GM12864 (cell line): ENCODE measurements around the gene RAB40C.
A peak's percentile ranks its signal among the peaks of the same experiment; 100 is the strongest.
"Not testable (repeated sequence)": the region's sequence is repeated elsewhere in the genome, so short reads cannot be mapped to it uniquely, and the experiment has no call there.

Source experiments
- DNase-seq: peaks from one replicate; pipeline ENCODE4 v3.0.0-alpha.2; 2011; ENCODE audit warnings: low read depth
- H3K4me3 ChIP-seq: 2 replicates; pipeline ENCODE4 v1.5.1; 2011; ENCODE audit warnings: mild to moderate bottlenecking, low read depth, low read length, control low read depth
- TF ChIP-seq, protein P1 (sequence below): IDR thresholded peaks from 2 replicates; pipeline ENCODE4 v1.5.1; 2011; ENCODE audit warnings: low read depth, mild to moderate bottlenecking, moderate library complexity, low read length, control low read depth, inconsistent platforms; ENCODE audit errors: missing control alignments

RAB40C gene

DNA sequence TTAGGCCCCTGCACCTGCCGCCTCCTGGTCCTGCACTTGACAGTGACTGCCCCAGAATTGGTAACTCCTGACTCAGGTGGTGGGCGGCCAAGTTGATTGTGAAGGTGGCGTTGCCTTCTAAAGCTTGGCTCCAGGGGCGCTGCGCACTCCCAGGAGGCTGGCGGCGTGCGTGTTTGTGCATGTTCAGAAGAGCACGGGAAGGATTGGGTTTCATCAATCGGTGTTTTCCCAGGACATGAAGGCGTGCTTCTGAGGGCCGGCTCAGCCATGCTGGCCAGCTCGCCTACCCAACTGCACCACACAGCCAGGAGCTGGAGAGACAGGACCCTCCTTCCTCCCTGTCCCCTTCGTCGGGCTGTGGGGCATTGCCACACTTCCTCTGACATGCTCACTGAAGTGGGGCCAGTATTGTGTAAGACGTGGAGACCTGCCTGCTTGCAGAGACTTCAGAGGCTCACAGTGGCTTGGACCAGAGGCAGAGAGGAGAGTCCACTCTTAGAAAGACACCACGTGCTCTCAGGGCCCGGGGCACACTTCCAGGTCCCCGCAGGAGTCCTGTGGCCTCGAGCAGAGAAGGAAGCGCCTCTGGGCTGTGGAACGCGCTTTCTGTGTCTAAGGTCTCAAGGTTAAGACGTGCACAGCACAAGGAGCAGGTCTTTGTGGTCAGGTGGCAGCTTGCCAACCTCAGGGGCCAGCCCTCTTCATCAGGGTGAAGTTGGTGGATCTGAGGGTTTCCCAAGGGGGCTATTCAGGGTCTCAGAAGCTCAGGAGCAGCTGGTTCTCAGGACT, 2.8 kb downstream of the RAB40C start:
- TF ChIP-seq, protein P1, sequence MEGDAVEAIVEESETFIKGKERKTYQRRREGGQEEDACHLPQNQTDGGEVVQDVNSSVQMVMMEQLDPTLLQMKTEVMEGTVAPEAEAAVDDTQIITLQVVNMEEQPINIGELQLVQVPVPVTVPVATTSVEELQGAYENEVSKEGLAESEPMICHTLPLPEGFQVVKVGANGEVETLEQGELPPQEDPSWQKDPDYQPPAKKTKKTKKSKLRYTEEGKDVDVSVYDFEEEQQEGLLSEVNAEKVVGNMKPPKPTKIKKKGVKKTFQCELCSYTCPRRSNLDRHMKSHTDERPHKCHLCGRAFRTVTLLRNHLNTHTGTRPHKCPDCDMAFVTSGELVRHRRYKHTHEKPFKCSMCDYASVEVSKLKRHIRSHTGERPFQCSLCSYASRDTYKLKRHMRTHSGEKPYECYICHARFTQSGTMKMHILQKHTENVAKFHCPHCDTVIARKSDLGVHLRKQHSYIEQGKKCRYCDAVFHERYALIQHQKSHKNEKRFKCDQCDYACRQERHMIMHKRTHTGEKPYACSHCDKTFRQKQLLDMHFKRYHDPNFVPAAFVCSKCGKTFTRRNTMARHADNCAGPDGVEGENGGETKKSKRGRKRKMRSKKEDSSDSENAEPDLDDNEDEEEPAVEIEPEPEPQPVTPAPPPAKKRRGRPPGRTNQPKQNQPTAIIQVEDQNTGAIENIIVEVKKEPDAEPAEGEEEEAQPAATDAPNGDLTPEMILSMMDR, result peak; percentile 58
- no peak overlapping the region for H3K4me3 ChIP-seq
- no peak for DNase-seq

DNA sequence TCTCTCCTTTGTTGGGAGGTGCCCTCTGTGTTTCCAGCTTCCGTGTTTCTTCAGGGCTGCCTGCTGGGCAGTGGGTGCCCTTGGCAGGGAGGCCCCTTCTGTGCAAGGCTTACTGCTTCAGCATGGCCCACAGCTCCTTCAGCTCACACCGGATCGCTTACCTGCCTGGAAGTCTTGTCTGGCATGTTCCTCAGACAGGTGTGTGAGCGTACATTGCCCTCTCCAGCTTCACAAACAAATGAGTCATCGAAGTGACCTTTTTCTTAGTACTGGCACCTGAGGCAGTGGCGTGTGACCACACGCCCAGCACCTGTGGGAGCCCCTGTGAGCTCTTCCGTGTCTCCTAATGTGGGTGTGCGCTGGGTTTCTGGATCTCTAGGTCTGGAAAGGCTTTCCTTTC, 3.5 kb downstream of the RAB40C start:
- DNase-seq, result no peak
- TF ChIP-seq, protein P1, result no peak
- no peak overlapping the region for H3K4me3 ChIP-seq

DNA sequence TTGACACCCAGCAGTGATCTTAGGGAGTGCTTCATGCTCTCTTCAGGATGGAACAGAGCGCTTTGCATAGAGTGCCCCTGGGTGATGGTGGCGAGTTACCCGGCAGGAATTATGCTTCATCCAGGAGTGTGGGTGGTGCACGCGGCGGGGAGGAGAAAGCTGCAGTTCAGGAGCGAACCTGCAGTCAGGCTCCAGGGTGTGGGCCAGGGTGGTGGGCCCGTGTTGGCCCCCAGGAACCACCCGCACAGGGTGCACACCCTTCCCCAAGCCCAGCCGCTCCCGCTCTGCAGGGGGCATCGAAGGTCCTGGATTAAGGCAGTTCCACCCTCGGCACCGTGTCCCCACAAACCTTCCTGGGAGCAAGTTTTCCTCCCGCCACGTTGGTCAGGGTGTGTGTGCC, 3.9 kb downstream of the RAB40C start:
- TF ChIP-seq, protein P1, result no peak
- no peak for DNase-seq
- no peak overlapping the region for H3K4me3 ChIP-seq

DNA sequence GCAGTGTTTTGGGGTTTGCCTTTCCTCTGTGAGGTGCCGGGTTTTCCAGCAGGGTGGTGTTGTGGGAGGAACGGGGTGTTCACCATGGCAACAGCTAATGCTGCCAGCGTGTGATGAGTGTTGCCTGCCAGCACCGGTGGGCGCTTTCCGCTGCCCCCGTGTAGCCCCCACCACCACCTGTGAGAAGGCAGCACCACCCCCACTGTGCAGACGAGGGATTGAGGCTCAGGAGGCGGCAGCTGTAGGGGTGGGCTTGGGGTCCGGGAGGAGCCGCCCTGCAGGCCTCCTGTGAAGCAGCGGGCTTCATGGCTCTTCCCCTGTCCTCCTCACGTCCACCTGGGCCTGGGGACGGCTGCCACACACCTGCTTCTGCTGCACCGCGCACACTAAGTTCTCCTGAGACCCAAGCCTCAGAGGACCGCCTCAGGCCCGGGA, 5.2 kb downstream of the RAB40C start:
- no peak for DNase-seq
- TF ChIP-seq, protein P1, result no peak
- no peak overlapping the region for H3K4me3 ChIP-seq

DNA sequence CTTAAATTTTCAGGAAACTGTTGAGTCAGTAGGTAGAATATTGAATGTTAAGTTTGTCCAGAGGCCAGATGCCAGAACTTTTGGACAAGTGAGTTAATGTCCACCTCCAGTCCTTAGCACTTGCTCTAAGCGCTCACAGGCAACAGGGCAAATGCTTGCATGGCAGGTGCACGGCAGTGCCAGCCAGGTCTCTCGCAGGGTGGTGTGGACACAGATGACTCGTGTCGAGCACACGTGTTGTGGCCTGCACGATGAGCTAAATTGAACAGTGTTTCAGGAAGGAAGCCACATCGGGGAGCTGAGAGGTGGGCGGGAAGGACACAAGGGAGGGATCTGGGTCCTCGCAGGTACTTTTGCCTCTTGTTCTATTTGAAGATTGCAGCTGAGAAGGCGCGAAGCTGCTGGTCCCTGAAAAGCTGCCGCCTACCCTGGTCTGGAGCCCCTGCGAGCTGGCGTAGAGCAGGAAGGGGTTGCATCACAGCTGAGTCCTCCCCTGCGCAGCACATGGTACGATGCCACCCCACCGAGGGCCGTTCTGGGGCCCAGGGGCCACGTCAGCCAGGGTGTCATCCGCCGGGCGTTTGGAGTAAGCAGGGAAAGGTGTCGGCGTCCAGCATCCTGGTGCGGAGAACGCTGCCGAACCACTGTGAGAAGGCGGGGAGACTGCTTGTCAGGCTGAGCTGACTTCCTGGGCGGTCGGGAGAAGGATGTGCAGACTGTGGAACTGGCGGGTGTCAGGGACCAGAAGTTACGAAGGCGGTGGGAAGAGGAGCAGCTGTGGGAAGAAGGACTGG, 6.3 kb downstream of the RAB40C start:
- TF ChIP-seq, protein P1, result no peak
- no peak overlapping the region for H3K4me3 ChIP-seq
- DNase-seq, result no peak

DNA sequence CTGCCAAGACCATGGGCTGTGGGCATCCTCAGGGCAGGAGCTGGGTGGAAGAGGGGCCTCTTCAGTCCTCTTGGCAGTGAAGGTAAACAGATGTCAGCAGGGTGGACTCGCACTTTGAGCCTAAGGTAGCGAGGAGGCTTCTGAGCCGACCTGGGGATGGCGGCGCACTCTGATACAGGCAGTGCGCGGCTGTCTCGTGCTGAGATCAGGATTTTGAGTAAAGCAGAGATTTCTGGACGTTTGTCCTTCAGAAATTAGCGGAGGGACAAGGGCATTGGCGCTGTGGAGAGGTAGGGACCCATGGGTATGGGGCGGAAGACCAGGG, 6.8 kb downstream of the RAB40C start:
- TF ChIP-seq, protein P1, result no peak
- DNase-seq, result no peak
- no peak overlapping the region for H3K4me3 ChIP-seq

DNA sequence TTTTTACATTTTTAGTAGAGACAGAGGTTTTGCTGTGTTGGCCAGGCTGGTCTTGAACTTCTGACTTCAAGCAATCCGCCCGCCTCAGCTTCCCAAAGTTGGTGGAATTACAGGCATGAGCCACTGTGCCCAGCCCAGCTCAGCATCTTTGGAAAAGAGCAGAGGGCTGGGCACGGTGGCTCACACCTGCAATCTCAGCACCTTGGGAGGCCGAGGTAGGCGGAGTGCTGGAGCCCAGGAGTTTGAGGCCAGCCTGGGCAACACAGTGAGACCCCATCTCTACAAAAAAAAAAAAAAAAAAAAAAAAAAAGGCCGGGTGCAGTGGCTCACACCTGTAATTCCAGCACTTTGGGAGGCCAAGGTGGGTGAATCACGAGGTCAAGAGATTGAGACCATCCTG, 7.8 kb downstream of the RAB40C start:
- not testable (repeated sequence) for DNase-seq

More for the DNA sequence above, 7.8 kb downstream of the RAB40C start:
- not testable (repeated sequence) for H3K4me3 ChIP-seq
